KOPT-K1 (cell line): ENCODE results near the gene FAM110C.
A peak's percentile ranks its signal among the peaks of the same experiment; 100 is the strongest.

Source experiments
- H3K27ac ChIP-seq: fragments of 200-600 bp; sonication (generic); 2 replicates; pipeline ENCODE4 v1.5.1; 2016; ENCODE audit warnings: antibody characterized with exemption, mild to moderate bottlenecking, low read depth, low read length; ENCODE audit not compliant: poor library complexity, severe bottlenecking
- H3K36me3 ChIP-seq: fragments of 200-600 bp; sonication (generic); 2 replicates; pipeline ENCODE4 v1.5.1; 2017; ENCODE audit warnings: antibody characterized with exemption, mild to moderate bottlenecking, low read length, moderate library complexity; ENCODE audit not compliant: insufficient read depth
- H3K9me3 ChIP-seq: fragments of 200-600 bp; sonication (generic); 2 replicates; pipeline ENCODE4 v1.5.1; 2017; ENCODE audit warnings: antibody characterized with exemption, low read length, mild to moderate bottlenecking; ENCODE audit not compliant: insufficient read depth, poor library complexity, severe bottlenecking

Gene FAM110C

DNA sequence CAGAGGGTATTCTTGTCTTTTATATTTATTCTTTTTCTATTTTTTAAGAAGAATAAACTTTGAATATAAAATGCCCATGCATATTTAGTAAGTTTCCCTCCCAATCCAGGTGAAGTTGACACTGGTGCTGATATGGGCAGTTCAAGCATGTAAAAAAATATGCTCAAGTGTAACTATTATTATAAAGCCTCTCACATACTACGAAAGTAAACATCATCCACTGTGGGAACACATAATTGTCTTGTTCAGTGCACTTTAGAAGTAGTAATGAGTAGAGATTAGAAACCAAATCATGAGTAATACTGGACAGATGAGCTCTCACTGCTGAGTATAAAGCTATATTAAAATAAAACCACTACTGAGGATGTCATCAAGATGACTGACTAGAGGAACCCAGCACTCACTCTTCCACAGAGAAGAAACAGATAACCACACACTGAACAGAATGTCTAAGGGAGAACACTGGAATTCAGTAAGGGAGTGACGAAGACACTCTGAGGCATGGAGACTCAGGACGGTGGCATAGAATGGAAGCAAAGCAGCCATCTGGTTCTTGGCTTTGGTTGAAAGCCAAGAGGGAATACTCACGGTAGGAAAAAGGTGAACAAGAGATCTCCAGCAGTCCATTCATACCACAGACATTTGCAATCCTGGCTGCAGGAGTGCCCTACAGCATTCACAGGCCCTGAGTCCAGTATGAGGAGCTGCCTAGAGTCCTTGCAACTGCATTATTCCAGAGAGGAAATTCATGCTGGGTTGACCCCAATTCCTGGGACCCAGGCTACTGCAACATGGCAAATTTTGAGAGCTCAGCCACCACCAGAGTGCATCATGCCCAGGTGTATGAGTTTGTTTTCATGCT lies 9.5 kb upstream of the FAM110C start:
- H3K27ac ChIP-seq: no peak overlapping the region
- peaks cover 48% of the 10 kb centered on the region for H3K9me3 ChIP-seq

DNA sequence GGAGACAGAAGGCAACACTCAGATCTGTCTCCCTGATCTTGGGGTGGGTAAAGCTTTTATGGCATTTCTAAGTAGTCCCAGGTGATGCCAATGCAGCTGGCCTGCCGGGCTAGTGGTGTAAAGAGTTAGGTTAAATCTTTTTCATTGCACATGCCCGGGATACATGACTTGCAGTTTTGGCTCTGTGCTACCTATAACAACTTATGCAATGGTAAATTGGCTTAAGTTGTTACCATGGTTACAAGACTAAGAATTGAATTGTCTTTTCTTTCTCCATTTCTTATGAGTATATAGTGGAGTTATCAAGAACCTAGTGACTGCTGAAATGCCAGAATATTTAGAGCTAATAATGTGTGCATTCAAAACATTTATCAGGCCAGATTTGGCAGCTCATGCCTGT lies 5.3 kb upstream of the FAM110C start:
- Histone ChIP-seq H3K9me3 (peaks cover 7% of the 10 kb centered on the region), H3K36me3 (no peaks in the 10 kb centered on the region), H3K27ac (no peak overlapping the region)

More for the DNA sequence above, 9.5 kb upstream of the FAM110C start:
- H3K36me3 ChIP-seq: no peaks in the 10 kb centered on the region

DNA sequence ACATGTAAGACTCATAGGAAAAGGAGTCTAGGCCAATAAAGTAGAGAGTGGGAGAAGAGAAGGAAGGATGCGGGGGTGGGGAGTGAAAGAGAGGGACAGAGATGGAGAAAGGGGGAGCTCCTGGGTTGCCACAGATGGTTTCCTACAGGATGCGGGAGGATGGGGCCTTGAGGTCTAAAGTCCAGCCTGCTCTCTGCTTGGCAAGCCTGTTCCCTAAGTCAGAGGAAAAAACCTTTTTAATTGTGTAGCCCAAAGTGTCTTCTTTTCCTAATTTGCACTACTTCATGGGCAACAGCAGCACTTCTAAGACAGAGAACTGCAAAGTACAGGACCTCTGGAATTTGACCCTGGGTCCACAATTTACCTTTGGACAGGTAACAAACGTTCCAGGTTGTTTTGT lies 1.4 kb upstream of the FAM110C start:
- H3K27ac ChIP-seq: peak overlapping the region; percentile 73
- no peaks in the 10 kb centered on the region for H3K9me3 ChIP-seq
- H3K36me3 ChIP-seq: no peaks in the 10 kb centered on the region

DNA sequence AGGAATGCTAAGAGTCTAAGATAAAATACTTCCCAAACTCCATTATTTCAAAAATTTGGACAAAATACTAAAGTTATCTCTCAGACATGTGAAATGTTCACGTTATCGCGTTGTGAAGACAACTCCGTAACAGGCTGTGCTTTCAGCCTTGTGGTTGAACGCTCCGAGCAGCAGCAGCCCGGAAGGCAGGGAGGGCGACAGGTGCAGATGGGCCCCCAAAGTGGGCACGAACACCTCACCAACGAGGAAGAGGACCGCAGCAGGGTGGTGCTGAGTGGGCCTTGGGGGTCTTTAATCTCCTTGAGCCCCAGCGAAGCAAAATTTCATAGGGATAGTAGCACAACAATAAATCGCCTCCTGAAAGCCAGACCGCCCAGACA lies 1.0 kb upstream of the FAM110C start:
- peak overlapping the region; percentile 73 for H3K27ac ChIP-seq
- no peaks in the 10 kb centered on the region for H3K9me3 ChIP-seq
- no peaks in the 10 kb centered on the region for H3K36me3 ChIP-seq

DNA sequence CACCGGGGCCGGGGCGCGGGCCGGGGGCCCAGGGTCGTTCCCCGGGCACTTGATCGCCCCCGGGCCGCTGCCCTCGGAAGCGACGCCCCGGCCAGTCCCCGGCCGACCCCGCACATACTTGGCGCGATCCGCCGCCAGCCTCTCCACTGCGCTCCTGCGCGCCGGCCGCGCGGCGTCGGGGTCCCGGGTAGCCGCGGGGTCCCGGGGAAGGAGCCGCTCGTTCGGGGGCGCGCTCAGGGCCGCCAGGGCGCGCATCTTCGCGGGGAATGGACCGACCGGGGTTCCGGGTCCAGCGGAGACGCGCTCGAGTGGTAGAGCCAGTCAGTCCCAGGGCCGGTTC lies 204 bp downstream of the FAM110C start:
- peak overlapping the region; percentile 73 for H3K27ac ChIP-seq
- no peaks in the 10 kb centered on the region for H3K36me3 ChIP-seq
- no peaks in the 10 kb centered on the region for H3K9me3 ChIP-seq

DNA sequence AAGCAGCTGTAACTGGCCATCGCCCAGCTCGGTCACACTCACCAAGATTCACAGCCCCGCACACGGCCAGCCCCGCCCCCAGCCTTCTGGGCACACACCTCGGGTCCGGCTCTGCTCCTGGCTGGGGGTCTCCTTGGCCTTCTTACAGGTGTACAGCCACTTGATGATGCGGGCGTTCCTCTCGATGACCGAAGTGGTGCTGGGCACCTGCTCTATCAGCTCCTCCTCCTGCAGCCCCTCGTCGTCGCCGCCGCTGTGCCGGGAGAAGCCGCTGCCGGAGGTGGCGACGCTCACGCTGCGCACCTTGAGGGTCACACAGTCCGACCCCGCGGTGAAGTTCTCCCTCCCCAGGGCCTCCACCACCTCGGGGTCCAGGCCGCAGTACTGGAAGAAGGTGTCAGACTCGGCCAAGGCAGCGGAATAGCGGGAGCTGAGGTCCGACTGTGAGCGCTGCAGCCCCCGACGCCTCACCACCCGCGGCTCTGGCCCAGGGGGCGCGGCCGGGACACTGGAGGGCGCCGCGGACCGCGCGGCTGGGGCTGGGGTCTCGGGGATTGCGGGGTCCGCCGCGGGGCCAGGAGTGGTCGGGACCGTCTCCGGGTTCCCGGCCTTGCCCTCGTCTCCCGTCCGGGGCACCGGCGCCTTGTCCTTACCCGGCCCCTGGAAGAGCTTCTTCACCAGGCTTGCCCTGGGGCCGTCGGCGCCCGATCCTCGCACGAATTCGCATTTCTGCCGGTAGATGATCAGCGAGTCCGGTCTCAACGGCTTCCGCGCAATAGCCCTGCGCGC lies 769 bp downstream of the FAM110C start:
- H3K27ac ChIP-seq: peak overlapping the region; percentile 73
- peaks cover 3% of the 10 kb centered on the region; the same call in 1 of the 2 replicates for H3K36me3 ChIP-seq
- no peaks in the 10 kb centered on the region for H3K9me3 ChIP-seq

DNA sequence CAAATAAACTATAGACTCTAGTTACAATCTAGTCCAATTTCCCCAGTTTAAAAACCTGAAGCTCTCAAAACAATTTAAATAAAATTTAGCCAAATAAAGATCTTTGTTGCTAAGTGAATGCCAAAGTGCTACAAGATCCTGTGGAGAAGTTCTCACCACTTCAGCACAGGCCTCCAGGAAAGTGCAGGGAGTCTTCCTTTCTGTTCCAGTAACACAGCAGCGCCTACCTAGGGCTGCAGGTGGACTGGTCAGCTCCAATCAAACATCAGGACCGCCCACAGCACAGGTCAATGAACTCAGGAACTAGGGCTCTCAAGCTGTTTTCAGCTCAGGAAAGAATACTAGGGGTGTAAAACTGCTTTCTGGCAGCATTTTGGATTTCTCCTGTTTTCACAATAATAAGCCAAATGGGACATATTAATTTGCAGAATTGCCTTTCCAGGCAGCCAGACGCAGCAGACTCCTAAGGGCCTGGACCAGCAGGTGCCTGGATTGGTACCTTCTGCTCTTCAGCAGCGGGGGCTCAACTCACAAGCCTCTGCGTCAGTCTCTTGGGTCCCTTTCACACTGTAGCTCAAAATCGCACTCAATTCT lies 1.5 kb downstream of the FAM110C start:
- H3K36me3 ChIP-seq: peaks cover 8% of the 10 kb centered on the region; the same call in 1 of the 2 replicates
- no peaks in the 10 kb centered on the region for H3K9me3 ChIP-seq
- H3K27ac ChIP-seq: no peak overlapping the region

DNA sequence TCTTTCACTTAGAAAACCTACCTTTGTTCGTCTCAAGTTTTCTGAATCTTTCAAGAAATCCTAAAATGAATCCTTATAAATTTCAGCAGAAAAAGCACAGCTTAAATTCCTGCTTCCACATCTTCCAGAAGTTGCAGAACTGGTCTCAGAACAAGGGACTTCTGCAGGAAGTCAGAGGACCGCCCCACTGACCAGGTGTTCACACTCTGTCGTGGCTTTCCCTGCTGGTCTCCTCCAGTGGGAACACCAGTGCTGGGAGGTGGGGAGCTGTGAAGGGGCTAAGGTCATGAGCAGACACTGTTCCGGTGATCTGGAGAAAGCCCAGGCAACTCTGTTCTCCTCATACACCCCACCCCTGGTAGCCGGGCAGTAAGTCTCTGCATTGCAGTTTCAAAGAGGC lies 3.5 kb downstream of the FAM110C start:
- Histone ChIP-seq H3K36me3 (peaks cover 8% of the 10 kb centered on the region; the same call in 1 of the 2 replicates), H3K9me3 (no peaks in the 10 kb centered on the region), H3K27ac (no peak overlapping the region)

DNA sequence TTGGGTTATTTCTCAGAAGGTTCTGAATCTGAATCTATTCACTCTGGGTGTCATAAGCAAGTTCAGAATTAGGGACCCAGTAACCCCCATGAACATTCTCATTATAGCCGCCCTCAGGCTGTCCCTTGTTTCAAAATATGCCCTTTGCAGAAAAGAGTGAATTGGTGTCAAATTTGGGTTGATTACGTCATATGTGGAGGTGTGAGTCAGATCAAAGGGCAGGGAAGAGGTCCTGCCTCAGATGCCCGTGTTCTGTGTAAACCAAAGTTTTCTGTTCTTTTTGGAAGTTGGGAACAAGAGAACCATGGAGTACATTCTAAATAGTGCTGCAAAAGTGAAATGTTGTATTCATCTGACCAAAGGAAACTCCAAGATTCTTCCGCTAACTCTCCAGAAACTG lies 5.8 kb downstream of the FAM110C start:
- Histone ChIP-seq H3K36me3 (peaks cover 8% of the 10 kb centered on the region; the same call in 1 of the 2 replicates), H3K27ac (no peak overlapping the region), H3K9me3 (no peaks in the 10 kb centered on the region)

DNA sequence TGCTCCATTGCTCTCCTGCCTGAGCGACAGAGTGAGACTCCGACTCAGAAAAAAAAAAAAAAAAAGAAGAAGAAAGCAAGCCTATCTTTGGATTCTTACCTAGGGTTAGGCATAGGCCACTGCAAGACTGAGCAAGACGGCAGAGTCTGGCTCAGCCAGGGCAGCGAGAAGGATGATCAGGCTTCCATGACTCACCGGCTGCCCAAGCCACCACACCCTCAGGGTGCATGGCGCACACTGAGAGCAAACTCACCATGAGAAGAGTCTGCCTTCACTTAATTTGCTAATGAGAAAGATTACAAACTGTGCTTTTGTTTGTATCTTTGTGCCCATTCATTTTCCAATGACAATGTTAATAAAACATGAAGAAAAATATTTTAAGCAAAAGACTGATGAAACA lies 8.2 kb downstream of the FAM110C start:
- H3K27ac ChIP-seq: no peak overlapping the region
- H3K36me3 ChIP-seq: peaks cover 8% of the 10 kb centered on the region; the same call in 1 of the 2 replicates
- no peaks in the 10 kb centered on the region for H3K9me3 ChIP-seq

DNA sequence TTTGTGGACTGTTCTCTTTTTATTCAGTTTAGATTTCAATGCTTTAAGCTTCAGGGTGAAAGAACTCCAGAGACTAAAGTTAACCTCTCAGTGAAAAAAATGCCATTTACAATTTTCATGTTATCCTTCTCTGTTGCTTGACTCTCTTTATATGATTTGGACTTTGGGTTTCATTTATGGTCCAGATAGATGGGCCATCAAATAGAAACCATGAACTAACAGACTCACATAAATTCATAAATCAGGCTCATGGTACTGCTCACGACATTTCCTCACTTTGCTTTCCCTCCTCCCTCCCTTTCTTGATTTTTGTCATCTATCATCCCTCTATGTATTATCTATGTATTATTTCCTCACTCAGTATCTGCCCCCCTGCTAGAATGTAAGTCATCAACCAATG lies 10.0 kb downstream of the FAM110C start:
- H3K27ac ChIP-seq: no peak overlapping the region
- H3K9me3 ChIP-seq: no peaks in the 10 kb centered on the region
- H3K36me3 ChIP-seq: peaks cover 8% of the 10 kb centered on the region; the same call in 1 of the 2 replicates

DNA sequence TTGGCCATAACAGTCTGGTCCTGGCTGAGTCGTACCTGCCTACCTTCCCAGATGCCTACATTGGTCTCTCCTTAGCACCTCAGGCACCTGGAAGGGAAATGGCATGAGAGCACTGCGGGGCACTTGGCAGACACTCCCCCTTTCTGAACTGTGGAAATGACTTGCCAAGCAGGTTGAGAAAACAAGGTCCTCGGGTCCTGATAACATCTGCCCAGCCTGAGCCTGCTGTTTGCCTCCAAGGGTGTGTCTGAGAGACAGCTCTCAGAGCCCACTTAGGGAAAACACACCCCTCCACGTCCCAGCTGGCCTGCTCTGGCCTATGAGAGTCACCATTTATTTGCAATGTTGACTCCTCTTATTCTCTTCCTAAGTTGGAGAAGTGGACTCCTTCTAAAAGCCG lies 10.5 kb downstream of the FAM110C start:
- Histone ChIP-seq H3K27ac (no peak overlapping the region), H3K9me3 (no peaks in the 10 kb centered on the region), H3K36me3 (peaks cover 7% of the 10 kb centered on the region; the same call in 1 of the 2 replicates)

DNA sequence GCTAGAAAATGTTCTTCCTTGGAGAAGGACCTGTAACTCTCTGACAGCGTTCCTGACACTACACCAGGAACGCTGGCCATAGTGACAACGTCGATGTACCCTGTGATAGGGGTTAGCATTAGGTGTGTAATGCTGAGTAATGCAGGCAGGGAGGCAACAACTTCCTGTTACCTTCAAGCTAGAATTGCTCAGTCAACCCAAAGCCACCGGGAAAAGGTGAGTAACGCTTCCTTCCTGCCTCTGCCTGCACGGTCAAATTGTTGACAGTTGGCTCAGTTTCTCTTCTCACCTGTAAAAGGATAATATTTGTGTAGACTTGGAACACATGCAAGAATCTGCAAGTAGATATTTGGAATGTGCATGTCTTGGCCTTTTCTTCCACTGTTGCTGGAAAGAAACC lies 12.7 kb downstream of the FAM110C start:
- peak overlapping the region; percentile 66 for H3K27ac ChIP-seq
- H3K9me3 ChIP-seq: no peaks in the 10 kb centered on the region
- H3K36me3 ChIP-seq: no peaks in the 10 kb centered on the region

DNA sequence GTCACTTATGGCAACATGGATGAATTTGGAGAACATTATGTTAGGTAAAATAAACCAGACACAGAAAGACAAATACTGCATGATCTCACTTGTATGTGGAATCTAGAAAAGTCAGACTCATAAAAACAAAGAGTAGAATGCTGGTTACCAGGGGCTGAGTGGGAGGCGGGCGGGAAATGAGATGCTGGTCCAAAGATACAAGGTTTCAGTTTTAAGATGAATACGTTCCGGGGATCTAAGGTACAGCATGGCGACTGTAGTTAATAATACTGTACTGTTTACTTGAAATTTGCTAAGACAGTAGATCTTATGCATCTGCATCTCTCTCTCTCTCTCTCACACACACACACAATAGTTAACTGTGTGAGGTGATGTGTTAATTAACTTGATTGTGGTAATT lies 14.2 kb downstream of the FAM110C start:
- no peaks in the 10 kb centered on the region for H3K36me3 ChIP-seq
- H3K9me3 ChIP-seq: no peaks in the 10 kb centered on the region
- H3K27ac ChIP-seq: no peak overlapping the region

DNA sequence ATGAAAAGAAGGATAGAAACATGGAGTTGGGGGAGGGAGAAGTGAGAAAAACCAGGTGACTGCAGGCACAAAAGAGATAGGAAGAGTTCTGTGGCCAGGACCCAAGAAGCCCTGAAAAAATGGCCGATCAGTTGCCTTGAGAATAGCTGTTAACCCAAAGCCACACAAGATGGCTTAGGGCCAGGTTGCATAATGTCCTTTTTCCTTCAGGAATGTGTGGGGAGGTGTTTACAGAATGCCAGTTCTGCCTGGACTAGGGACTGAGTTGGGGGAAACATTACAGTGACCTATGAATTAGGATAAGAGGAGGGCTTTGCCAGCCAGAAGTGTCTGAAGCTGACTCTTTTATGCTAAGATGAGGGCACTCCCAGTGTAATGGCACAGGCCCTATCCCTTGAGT lies 17.1 kb downstream of the FAM110C start:
- H3K9me3 ChIP-seq: no peaks in the 10 kb centered on the region
- peak overlapping the region; percentile 73 for H3K27ac ChIP-seq
- H3K36me3 ChIP-seq: no peaks in the 10 kb centered on the region
